Activated CD8-positive, alpha-beta T cell treated with anti-CD3 and anti-CD28 coated beads, Interleukin-2, amount 10 ng/mL, durations not matched to agents 7 days and 5 days (primary cell): ENCODE data around the gene PAQR6. TPM values are rescaled to one million over a fixed set of nuclear protein-coding genes. Genes with fewer than 3 reads are reported as not detected.

ENCODE experiments used
- ATAC-seq: fragments of 150-1000 bp; cut with Tn5 transposase; one replicate; pipeline ENCODE4 v1.10.0; 2021; ENCODE audit warnings: moderate library complexity
- CTCF ChIA-PET: fragments of 350-600 bp; sonication (Branson Sonifier 250); formaldehyde crosslinking; loops from one replicate; lab custom pipeline; 2021; ENCODE audit warnings: antibody characterized with exemption; lab: Charles Lee
- POLR2A ChIA-PET: fragments of 350-600 bp; sonication (Branson Sonifier 250); formaldehyde crosslinking; loops from one replicate; lab custom pipeline; 2021; ENCODE audit warnings: antibody characterized with exemption; lab: Charles Lee
- DNase-seq: peaks from one replicate; pipeline ENCODE4 v3.0.0-alpha.2; 2020
- H3K27ac Mint-ChIP-seq: one replicate; pipeline ENCODE4 v1.8.0; 2021; ENCODE audit warnings: mild to moderate bottlenecking, mixed read lengths
- H3K27me3 Mint-ChIP-seq: one replicate; pipeline ENCODE4 v1.8.0; 2021; ENCODE audit warnings: low read depth, mixed read lengths
- H3K36me3 Mint-ChIP-seq: one replicate; pipeline ENCODE4 v1.8.0; 2021; ENCODE audit warnings: low read depth, mixed read lengths
- H3K4me1 Mint-ChIP-seq: one replicate; pipeline ENCODE4 v1.8.0; 2021; ENCODE audit warnings: low read depth, mixed read lengths
- H3K4me3 Mint-ChIP-seq: one replicate; pipeline ENCODE4 v1.8.0; 2021; ENCODE audit warnings: mild to moderate bottlenecking, mixed read lengths
- H3K9me3 Mint-ChIP-seq: one replicate; pipeline ENCODE4 v1.8.0; 2022; ENCODE audit warnings: mixed read lengths; ENCODE audit not compliant: insufficient read depth
- total RNA-seq, 2 experiments: library from RNA; stranded (reverse); gene quantifications; one replicate each; pipeline ENCODE4 v1.2.3, GENCODE V29; 2021

Gene PAQR6
- total RNA-seq, 2 experiments from 2014 or later, result 8.6 to 9.9 TPM

GRCh38 chr1:156196445-156196844 lies 51.4 kb downstream of the PAQR6 start:
- CTCF ChIA-PET, result interaction anchor here (0.7 to 7.6 kb wide), 4 partner anchors 16 to 100 kb away, joined by 3 to 65 read pairs (median 10); partner anchors contain the start of gene PMF1
- DNase-seq, result no peak
- Mint-ChIP-seq H3K27me3 (no peaks in the 10 kb centered on the region), H3K9me3 (no peaks in the 10 kb centered on the region), H3K36me3 (peaks cover 44% of the 10 kb centered on the region), H3K4me1 (peaks cover 77% of the 10 kb centered on the region), H3K4me3 (no peak overlapping the region), H3K27ac (peak overlapping the region; percentile 58)
- POLR2A ChIA-PET, result interaction anchor here (10.4 kb wide), 1 partner anchor 16 kb away, joined by 195 read pairs; the partner anchor contains the start of gene PMF1
- ATAC-seq, result no peak

- Mint-ChIP-seq H3K4me1 (peaks cover 77% of the 10 kb centered on the region), H3K9me3 (no peaks in the 10 kb centered on the region), H3K27ac (no peak overlapping the region), H3K36me3 (peaks cover 44% of the 10 kb centered on the region), H3K27me3 (no peaks in the 10 kb centered on the region), H3K4me3 (peak overlapping the region; percentile 89)
- DNase-seq (no peak), ATAC-seq (no peak)
- POLR2A ChIA-PET, result interaction anchor here (2.9 to 10.4 kb wide), 3 partner anchors 17 to 49 kb away, joined by 6 to 195 read pairs (median 24); partner anchors contain the start of gene PMF1
- CTCF ChIA-PET, result interaction anchor here (1.1 to 7.6 kb wide), 3 partner anchors 17 to 99 kb away, joined by 3 to 65 read pairs (median 18); partner anchors contain the start of gene PMF1
Observed at GRCh38 chr1:156195853-156196252, 52.0 kb downstream of the PAQR6 start.

DNA sequence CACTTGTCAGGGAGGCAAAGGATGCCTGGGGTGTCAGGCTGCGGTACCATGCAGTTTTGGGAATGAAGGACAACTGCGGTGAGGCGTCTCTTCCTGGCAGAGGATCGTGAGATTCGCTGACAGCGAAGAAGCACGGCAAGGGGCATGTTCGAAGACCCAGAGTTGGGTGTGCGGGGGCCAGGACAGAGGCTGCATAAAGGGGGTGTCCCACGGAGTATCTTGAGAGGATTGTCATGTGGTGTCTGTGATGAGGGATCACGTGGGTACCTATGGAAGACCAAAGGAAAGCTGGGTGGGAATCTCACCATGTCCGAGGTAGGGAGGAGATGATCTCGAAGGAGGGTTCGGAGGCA lies 53.6 kb downstream of the PAQR6 start:
- peak overlapping the region; percentile 89 for H3K4me3 Mint-ChIP-seq
- peaks cover 63% of the 10 kb centered on the region for H3K4me1 Mint-ChIP-seq
- CTCF ChIA-PET, result interaction anchor here (0.6 to 3.4 kb wide), 9 partner anchors 9 to 866 kb away, joined by 3 to 21 read pairs (median 4); partner anchors contain the start of genes PMF1 and SMG5
- POLR2A ChIA-PET, result interaction anchor here (1.1 to 10.4 kb wide), 10 partner anchors 18 to 79 kb away, joined by 4 to 195 read pairs (median 10); partner anchors contain the start of genes LMNA, PMF1 and SEMA4A
- peak overlapping the region; percentile 87 for H3K27ac Mint-ChIP-seq
- peaks cover 30% of the 10 kb centered on the region for H3K36me3 Mint-ChIP-seq
- no peaks in the 10 kb centered on the region for H3K27me3 Mint-ChIP-seq
- peak; percentile 7 for ATAC-seq
- H3K9me3 Mint-ChIP-seq, result peaks cover 3% of the 10 kb centered on the region
- no peak for DNase-seq

DNA sequence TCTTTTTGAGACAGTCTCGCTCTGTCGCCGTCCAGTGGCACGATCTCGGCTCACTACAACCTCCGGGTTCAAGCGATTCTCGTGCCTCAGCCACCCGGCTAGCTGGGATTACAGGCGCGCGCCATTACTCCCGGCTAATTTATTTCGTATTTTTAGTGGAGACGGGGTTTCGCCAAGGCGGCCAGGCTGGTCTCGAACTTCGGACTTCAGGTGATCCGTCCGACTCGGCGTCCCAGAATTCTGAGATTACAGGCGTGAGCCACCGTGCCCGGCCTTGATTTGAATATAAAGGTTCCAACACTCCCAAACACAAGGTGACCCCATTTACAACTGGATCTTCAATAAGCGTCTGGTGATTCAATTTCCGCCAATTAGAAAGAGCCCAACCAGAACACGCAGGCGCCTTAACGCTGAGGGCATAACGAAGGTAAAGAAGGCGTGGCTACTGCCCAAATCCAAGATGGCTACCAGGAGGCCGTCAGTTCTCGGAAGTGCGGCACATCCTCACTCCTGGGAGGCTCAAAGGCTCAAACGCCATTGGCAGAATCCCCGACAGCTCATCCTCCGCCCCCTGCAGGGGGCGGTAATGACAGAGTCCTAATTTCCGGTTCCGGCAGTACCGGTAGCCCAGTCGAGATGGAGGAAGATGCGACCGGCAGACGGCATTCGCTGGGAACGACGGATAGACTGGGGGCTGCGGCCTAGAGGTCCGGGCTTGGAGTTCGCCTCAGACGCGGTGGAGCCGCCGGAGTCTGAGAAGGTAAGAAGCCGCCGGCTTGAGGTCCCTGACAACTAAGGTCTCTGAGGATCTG lies 54.2 kb downstream of the PAQR6 start, which contains the start of gene SLC25A44:
Gene SLC25A44 (plus strand): TSS at position 617 of the 812 bp plus-strand sequence. CDS start 5,744 bp downstream, outside the sequence.
- ChIA-PET CTCF (interaction anchor here (0.6 to 3.4 kb wide), 14 partner anchors 9 to 865 kb away, joined by 3 to 21 read pairs (median 4); partner anchors contain the start of genes PMF1 and SMG5), POLR2A (interaction anchor here (0.6 to 10.4 kb wide), 16 partner anchors 15 to 89 kb away, joined by 3 to 195 read pairs (median 6); partner anchors contain the start of genes LMNA, PMF1, SEMA4A and SMG5)
- no peaks in the 10 kb centered on the region for H3K27me3 Mint-ChIP-seq
- peak within 1 kb of the TSS; percentile 89 for H3K4me3 Mint-ChIP-seq
- H3K36me3 Mint-ChIP-seq, result peaks cover 27% of the 10 kb centered on the region
- ATAC-seq, result peak; percentile 98
- peak within 1 kb of the TSS; percentile 87 for H3K27ac Mint-ChIP-seq
- DNase-seq, result peak; percentile 98
- peaks cover 57% of the 10 kb centered on the region for H3K4me1 Mint-ChIP-seq
- peaks cover 7% of the 10 kb centered on the region for H3K9me3 Mint-ChIP-seq

Other genes with a start within 250 kb of the PAQR6 start
- gene SSR2, start 227.1 kb downstream of the PAQR6 start, total RNA-seq, result 100 to 1,000 TPM; 216 to 233 TPM
- 10 to 100 TPM; 32.8 to 33.3 TPM for gene UBQLN4, start 194.3 kb downstream of the PAQR6 start, total RNA-seq
- gene LAMTOR2, start 193.3 kb downstream of the PAQR6 start, total RNA-seq, result 10 to 100 TPM; 72.4 to 74.1 TPM
- under 1 TPM in 1 of 2 experiments, not detected in 1; 0.50 TPM for gene RAB25, start 186.9 kb downstream of the PAQR6 start, total RNA-seq
- gene MEX3A, start 165.6 kb downstream of the PAQR6 start, total RNA-seq, result under 1 TPM; 0.05 TPM
- gene LMNA, start 133.3 kb downstream of the PAQR6 start, total RNA-seq, result 10 to 100 TPM in 1 of 2 experiments, 1 to 10 TPM in 1; 8.5 to 10.3 TPM
- 10 to 100 TPM; 16.8 to 17.8 TPM for gene SEMA4A, start 94.5 kb downstream of the PAQR6 start, total RNA-seq
- gene SLC25A44, start 54.0 kb downstream of the PAQR6 start, total RNA-seq, result 10 to 100 TPM; 31.8 to 33.8 TPM
- 10 to 100 TPM; 72.3 to 77.3 TPM for gene PMF1, start 35.0 kb downstream of the PAQR6 start, total RNA-seq
- 1 to 10 TPM; 2.8 TPM for gene BGLAP, start 5.9 kb downstream of the PAQR6 start, total RNA-seq
- gene SMG5, start 34.8 kb upstream of the PAQR6 start, total RNA-seq, result 10 to 100 TPM; 75.2 to 78.2 TPM
- gene TMEM79, start 36.3 kb upstream of the PAQR6 start, total RNA-seq, result 10 to 100 TPM in 1 of 2 experiments, 1 to 10 TPM in 1; 9.1 to 11.0 TPM
- gene GLMP, start 47.6 kb upstream of the PAQR6 start, total RNA-seq, result 10 to 100 TPM; 27.7 to 29.8 TPM
- gene VHLL, start 51.3 kb upstream of the PAQR6 start, total RNA-seq, result not detected
- gene CCT3, start 90.2 kb upstream of the PAQR6 start, total RNA-seq, result 100 to 1,000 TPM; 266 to 269 TPM
- gene TSACC, start 90.5 kb upstream of the PAQR6 start, total RNA-seq, result under 1 TPM; 0.73 to 0.76 TPM
- gene RHBG, start 121.2 kb upstream of the PAQR6 start, total RNA-seq, result not detected